Stimulated activated CD8-positive, alpha-beta memory T cell treated with anti-CD3 and anti-CD28 coated beads, Interleukin-15, amount 100 ng/mL, for 48 hours (primary cell): Measurements from ENCODE around the gene FAP.

ENCODE experiments used
- DNase-seq, 2 donors: peaks; one replicate each; pipeline ENCODE4 v3.0.0-alpha.2; 2020; ENCODE audit warnings: low read depth in 2 of 2

The FAP gene

GRCh38 chr2:162126111-162126519, 117.1 kb downstream of the FAP start:
- no peak for DNase-seq

DNA sequence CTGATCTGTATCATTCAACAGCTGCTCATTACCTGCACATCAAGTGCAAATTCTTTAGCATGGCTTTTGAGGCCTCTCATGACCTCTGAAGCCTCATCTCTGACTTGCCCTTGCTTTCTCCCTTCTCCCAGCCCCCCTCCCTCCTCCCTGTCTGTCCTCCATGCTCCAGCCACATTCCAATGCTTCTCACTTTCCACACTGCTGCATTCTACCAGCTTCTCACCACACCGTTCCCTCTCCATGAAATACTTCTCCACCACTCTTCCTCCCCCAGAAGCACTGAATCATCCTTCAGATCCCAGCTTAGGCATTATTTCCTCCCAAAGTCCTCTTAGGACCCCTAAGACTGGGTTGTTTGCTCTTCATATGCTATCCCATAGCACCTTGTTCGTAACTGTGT, 118.1 kb downstream of the FAP start:
- DNase-seq = no peak

DNA sequence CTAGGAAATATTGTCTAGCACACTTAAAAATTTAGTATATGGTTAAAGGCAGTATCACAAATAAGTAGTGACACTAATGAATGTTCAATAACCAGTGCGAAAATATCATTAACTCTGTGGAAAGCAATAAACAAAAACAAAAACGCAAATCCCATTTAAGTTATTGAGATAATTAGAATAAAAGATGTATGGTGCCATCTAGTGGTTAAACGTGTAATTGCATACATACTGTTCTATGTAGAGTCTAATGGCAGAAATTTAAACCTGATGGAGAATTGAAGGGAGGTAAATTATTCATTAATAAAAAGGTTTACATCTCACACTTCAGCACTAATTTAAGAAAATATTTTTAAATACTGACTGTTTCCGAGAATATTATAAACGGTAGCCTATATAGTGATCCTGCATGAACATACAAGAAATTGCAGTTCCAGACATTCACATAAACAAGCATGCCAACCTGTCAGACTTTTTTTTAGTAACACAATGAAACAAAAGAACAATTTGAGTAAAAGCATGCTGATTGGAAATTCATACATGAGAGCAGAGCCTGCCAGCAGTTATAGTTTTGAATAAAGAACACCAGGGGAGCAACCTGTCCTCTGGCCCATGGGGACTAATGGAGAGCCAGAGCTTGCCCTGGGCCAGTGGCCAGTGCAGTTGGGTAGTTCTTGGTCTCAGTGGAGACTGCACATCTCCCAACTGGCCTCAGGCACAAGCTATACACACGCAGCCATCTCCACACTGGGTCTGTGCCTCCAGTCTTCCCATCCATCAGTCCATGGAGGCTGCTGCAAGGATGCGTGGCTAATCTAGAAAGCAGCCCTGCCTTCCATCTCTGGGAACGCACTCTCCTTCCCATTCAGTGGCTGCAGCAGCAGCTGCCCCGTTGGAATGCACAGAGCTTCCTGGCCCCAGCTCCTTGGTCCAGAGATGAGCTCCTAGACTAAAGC, 119.2 kb downstream of the FAP start:
- no peak for DNase-seq
